ENCODE results near the gene UQCRQ.

UQCRQ gene

DNA sequence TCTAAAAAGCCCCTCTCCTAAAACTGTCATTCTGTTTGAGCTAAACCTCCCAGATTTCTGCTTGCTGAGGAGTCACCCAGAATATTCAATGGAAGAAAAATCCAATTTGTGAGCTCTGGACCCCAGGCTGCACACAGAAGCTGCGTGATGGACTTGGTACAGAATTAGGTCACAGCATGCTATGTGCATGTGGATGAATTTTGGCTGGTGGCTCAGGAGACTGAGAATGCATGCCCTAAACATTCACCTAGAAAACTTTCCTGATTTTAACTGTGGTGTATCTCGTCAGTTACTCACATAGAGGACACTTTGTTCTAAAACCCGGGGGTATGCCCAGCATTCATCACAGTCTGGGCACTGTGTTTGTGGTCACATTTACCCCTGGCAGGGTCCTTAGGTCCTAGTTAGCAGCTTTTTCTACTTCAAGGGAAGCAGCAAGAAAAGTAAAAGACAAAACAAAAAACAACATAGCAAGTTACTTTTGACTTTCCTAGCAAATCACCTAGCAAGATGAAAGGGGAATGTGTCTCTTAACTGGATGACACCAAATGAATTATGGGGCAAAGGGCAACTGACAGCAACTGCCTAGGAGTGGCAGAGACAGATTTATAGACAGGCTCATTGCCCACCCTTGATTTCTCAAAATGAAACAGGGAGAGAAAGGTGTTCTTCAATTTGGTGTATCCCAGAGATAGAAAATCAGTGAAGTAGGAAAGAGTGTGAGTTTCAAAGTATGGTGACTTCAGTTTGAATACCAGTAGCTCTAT is 27.7 kb upstream of the UQCRQ start:
- no peak for ATAC-seq
- TF ChIP-seq, protein P1, sequence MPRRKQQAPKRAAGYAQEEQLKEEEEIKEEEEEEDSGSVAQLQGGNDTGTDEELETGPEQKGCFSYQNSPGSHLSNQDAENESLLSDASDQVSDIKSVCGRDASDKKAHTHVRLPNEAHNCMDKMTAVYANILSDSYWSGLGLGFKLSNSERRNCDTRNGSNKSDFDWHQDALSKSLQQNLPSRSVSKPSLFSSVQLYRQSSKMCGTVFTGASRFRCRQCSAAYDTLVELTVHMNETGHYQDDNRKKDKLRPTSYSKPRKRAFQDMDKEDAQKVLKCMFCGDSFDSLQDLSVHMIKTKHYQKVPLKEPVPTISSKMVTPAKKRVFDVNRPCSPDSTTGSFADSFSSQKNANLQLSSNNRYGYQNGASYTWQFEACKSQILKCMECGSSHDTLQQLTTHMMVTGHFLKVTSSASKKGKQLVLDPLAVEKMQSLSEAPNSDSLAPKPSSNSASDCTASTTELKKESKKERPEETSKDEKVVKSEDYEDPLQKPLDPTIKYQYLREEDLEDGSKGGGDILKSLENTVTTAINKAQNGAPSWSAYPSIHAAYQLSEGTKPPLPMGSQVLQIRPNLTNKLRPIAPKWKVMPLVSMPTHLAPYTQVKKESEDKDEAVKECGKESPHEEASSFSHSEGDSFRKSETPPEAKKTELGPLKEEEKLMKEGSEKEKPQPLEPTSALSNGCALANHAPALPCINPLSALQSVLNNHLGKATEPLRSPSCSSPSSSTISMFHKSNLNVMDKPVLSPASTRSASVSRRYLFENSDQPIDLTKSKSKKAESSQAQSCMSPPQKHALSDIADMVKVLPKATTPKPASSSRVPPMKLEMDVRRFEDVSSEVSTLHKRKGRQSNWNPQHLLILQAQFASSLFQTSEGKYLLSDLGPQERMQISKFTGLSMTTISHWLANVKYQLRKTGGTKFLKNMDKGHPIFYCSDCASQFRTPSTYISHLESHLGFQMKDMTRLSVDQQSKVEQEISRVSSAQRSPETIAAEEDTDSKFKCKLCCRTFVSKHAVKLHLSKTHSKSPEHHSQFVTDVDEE (CRISPR knock-in tag; IDR thresholded peaks at IDR 0.05) = no peak

DNA sequence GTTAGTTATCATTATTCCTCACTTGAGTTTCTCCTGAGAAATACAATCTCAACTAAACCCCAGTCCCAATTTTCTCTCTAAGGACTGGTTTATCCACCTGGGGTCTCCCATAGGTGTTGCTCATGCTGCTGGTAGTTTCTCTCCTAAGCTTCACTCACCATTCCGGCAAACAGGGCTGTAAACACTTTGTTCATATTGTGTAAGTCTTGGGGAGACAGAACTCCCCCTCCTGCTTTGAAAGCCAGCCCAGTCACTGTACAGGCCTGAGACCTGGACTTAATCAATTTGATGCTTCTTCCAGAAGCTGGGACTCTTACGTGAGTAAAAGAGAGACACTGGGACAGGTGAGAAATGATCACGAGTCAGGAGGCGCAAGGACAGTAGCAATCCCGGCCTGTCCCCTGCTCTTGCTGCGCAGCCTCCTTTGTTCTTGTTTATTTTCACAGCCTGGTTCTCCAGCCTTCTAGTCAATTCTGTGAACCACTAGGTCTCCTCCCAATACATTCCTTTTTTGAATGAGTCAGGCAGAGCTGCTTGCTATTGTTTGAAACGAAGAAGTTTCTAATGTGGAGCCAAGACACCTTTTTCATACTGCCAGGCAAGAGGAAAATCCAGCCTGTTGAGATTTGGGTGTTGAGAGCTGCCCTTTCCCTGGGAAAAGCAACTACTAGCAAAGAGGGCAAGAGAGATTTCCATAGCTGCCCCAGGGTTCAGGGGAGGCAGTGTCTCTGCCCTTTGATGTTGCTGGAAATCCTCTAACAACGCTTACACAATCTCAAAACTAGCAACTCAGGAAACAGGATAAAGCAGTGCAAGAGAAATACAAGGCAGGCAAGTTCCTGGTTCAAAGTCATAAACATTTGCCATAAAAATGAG is 26.8 kb upstream of the UQCRQ start:
- 0 out of 3 replicates have a peak, but pooled peaks have one; percentile 32 for ATAC-seq
- TF ChIP-seq, protein P2, sequence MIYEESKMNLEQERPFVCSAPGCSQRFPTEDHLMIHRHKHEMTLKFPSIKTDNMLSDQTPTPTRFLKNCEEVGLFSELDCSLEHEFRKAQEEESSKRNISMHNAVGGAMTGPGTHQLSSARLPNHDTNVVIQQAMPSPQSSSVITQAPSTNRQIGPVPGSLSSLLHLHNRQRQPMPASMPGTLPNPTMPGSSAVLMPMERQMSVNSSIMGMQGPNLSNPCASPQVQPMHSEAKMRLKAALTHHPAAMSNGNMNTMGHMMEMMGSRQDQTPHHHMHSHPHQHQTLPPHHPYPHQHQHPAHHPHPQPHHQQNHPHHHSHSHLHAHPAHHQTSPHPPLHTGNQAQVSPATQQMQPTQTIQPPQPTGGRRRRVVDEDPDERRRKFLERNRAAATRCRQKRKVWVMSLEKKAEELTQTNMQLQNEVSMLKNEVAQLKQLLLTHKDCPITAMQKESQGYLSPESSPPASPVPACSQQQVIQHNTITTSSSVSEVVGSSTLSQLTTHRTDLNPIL (CRISPR knock-in tag; IDR thresholded peaks at IDR 0.05; ENCODE audit: low read depth) = no peak
- TF ChIP-seq ZNF70 (CRISPR knock-in tag; IDR thresholded peaks at IDR 0.05) = no peak
- TF ChIP-seq ISL1 (CRISPR knock-in tag; IDR thresholded peaks at IDR 0.05) = no peak
- no peak for TF ChIP-seq PPARA (CRISPR knock-in tag; IDR thresholded peaks at IDR 0.05; ENCODE audit: borderline replicate concordance)
- TF ChIP-seq, protein P3, sequence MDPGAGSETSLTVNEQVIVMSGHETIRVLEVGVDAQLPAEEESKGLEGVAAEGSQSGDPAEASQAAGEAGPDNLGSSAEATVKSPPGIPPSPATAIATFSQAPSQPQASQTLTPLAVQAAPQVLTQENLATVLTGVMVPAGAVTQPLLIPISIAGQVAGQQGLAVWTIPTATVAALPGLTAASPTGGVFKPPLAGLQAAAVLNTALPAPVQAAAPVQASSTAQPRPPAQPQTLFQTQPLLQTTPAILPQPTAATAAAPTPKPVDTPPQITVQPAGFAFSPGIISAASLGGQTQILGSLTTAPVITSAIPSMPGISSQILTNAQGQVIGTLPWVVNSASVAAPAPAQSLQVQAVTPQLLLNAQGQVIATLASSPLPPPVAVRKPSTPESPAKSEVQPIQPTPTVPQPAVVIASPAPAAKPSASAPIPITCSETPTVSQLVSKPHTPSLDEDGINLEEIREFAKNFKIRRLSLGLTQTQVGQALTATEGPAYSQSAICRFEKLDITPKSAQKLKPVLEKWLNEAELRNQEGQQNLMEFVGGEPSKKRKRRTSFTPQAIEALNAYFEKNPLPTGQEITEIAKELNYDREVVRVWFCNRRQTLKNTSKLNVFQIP (CRISPR knock-in tag; IDR thresholded peaks at IDR 0.05; ENCODE audit: borderline replicate concordance, low read depth) = no peak
- no peak for TF ChIP-seq GLIS3 (CRISPR knock-in tag; IDR thresholded peaks at IDR 0.05)
- TF ChIP-seq, protein P4, sequence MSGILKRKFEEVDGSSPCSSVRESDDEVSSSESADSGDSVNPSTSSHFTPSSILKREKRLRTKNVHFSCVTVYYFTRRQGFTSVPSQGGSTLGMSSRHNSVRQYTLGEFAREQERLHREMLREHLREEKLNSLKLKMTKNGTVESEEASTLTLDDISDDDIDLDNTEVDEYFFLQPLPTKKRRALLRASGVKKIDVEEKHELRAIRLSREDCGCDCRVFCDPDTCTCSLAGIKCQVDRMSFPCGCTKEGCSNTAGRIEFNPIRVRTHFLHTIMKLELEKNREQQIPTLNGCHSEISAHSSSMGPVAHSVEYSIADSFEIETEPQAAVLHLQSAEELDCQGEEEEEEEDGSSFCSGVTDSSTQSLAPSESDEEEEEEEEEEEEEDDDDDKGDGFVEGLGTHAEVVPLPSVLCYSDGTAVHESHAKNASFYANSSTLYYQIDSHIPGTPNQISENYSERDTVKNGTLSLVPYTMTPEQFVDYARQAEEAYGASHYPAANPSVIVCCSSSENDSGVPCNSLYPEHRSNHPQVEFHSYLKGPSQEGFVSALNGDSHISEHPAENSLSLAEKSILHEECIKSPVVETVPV (CRISPR knock-in tag; IDR thresholded peaks at IDR 0.05) = no peak
- TF ChIP-seq TCF4 (CRISPR knock-in tag; IDR thresholded peaks at IDR 0.05; ENCODE audit: borderline replicate concordance) = no peak
- TF ChIP-seq CSDC2 (CRISPR knock-in tag; IDR thresholded peaks at IDR 0.05) = no peak
- TF ChIP-seq RARB (CRISPR knock-in tag; IDR thresholded peaks at IDR 0.05) = no peak

DNA sequence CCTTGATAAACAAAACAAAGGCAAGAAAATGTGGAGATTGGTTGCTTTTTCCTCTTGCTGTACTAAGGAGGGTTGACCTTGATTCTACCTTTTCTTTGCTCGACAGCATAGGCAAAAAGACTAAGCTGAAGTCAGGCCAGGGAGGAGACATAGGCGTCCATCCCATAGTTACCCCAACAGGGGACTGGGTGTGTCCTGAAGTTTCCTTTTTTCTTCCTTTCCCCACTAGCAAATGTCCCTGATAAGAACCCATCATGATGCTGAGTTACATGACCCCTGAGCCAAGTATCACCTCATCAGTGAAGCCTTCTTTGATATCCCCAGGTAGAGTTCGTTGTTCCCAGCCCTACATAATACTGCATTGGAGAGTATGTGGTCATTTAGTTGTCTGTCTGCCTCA is 26.1 kb upstream of the UQCRQ start:
- no peak for ATAC-seq
- TF ChIP-seq, protein P4 (CRISPR knock-in tag; IDR thresholded peaks at IDR 0.05) = no peak
- TF ChIP-seq ZFP30 (CRISPR knock-in tag; IDR thresholded peaks at IDR 0.05) = no peak
- TF ChIP-seq, protein P1 (CRISPR knock-in tag; IDR thresholded peaks at IDR 0.05) = no peak
- TF ChIP-seq ZNF8 (CRISPR knock-in tag; IDR thresholded peaks at IDR 0.05) = no peak
- TF ChIP-seq ZFP3 (CRISPR knock-in tag; IDR thresholded peaks at IDR 0.05) = no peak
- TF ChIP-seq ISL1 (CRISPR knock-in tag; IDR thresholded peaks at IDR 0.05) = no peak
- TF ChIP-seq TOX (CRISPR knock-in tag; IDR thresholded peaks at IDR 0.05; ENCODE audit: borderline replicate concordance) = no peak
- TF ChIP-seq CSDC2 (CRISPR knock-in tag; IDR thresholded peaks at IDR 0.05) = no peak

All from SK-N-SH treated with all-trans-retinoic acid at 6 μM for 48 hours (cell line).